GM21390 (cell line): ENCODE results near the gene TTC39B.

Experiments
- ATAC-seq: cut with Tn5 transposase; IDR thresholded peaks from one replicate; pipeline ENCODE4 v1.9.1; 2021; ENCODE audit not compliant: unreplicated experiment

TTC39B gene

DNA sequence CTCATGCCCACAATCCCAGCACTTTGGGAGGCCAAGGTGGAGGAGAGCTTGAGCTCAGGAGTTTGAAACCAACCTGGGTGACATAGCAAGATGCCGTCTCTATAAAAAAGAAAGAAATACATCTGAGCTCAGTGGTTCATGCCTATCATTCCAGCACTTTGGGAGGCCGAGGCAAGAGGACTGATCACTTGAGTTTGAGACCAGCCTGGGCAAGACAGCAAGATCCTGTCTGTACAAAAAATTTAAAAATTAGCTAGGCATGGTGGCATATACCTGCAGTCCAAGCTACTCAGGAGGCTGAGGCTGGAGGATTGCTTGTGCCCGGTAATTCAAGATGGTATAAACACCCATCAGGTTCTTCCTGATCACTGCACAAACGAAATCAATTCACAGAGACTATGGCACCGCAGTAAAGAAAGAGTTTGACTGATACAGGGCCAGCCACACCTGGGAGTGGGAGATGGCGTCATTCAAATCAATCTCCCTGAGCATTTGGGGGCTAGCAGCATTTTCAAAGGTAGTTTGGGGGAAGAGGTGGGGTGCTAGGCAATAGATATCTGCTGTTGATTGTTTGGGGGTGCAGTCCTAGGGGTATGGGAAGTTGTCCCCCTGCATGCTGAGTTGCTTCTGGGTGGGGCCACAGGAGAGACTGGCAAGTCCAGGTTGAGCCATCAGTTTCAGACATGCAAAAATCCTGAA lies 169.2 kb downstream of the TTC39B start:
- no peak for ATAC-seq

DNA sequence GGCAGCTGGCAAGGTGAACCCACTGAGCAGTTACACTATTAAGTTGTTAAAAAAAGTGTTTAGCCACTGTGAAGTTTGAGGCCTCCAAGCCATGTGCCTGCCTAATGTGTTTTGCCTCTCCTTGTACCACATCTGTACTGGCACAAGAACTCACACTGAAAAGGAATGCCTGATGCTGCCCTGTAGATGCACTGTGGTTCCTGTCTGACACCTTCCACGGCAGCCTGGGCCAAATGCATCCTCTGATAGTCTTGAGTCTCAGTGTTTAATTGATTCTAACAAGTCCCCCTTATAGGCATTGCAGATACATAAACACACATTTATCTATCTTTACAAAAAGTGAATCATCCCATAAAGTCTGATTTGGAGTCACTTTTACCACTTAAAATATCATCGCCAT lies 169.9 kb downstream of the TTC39B start:
- ATAC-seq: no peak

DNA sequence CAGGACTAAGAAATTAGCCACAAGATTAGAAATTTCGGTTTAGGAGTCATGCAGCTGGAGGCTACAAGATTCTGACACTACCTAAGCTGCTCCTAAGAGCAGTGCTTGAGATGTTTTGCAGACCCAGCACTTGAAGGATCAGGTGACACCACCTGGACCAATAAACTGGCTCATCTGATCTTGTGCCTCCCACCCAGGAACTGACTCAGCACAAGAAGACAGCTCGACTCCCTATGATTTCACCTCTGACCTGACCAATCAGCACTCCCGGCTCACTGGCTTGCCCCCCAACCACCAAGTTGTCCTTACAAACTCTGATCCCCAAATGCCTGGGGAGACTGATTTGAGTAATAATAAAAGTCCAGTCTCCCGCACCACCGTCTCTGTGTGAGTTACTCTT lies 170.4 kb downstream of the TTC39B start:
- no peak for ATAC-seq

DNA sequence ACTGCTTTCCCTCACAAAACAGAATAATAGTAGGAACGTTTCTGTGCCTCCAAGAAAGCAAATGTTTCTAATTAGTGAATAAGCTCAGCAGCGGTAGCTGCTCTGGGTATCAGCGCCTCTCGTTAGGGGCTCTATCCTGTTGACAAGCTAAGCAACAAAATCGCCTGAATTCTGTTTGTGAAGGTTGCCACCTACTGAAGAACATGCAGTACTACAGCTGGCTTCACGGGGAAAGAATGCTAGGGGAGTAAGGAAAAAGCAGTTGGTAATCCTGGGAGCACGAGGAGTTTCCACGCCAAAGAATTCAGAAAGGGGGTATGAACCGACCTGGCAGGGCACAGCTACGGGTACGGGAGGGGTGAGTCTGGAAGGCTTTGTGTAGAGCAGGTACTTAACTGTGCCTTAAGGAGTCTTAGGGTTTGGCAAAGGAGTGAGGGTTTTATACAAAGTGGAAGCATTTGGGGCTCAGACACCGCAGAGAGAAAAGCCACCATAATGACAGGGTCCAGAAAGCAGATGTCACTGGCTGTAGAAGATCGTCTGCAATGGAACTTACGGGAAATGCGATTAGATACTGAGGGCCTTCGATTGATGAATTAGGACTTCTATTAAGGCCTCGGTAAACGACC lies 171.7 kb downstream of the TTC39B start:
- ATAC-seq: peak; percentile 90

DNA sequence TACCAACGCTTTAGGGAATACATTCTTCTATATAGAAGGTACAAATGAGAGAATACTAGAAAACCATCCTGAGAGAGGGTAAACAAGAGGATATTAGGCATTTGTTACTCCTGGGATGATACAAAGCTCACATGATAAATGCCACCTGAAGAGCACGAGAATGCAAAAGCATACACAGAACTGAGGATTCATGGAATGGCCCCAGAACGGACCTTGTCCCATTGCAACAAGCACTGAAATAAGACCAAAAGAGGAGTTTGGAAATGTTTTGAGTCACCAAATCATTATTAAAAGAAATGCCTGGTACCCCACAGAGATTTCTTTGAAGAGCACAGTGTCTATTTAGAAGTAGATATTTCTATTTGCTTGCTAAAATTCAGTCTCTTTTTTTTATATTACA lies 173.5 kb downstream of the TTC39B start:
- ATAC-seq: no peak

DNA sequence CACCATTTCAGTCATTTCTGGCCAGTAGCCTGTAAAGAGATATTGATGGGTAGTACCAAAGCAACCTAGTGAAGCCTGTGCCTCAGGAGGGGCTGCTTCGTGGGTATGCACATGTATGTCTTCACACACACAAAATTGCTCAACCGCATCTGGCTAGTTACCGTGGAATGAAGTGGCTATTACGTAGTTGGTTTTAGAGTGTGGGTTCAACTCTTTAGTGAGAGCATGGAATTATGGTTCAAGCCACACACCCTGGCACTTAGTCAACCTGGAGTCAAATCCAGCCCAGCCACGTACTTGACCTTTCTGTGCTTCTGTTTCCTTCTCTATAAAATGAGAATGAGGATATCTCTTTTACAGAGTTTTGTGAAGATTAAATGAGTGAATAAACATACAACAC lies 174.9 kb downstream of the TTC39B start:
- no peak for ATAC-seq

DNA sequence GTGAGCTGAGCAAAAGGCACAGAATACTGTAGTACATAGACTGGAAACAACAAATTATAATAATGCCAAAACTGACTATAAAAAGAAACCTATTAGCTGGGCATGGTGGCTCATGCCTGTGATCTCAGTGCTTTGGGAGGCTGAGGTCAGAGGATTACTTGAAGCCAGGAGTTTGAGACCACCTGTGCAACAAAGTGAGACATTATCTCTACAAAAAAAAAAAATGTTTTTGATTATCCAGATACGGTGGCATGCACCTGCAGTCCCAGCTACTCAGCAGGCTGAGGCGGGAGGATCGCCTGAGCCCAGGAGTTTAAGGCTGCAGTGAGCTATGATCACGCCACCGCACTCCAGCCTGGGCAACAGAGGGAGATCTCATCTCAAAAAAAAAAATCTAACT lies 175.9 kb downstream of the TTC39B start:
- no peak for ATAC-seq

DNA sequence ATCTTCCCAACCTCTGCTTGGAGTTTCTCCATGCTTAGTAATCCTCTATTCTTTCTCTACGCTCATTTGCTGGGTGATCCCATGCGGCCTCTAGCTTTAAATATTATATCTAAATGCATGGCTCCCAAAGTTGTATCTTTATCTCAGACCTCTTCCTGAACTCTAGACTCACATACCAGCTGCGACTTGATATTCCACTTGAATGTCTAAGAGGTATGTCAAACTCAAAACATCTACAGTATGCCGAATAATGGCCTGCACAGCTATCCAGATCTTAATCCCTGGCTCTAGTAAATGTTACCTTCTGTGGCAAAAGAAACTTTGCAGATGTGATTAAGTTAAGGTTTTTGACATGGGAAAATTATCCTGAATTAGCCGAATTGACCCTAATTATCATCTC lies 179.2 kb downstream of the TTC39B start:
- ATAC-seq: no peak

DNA sequence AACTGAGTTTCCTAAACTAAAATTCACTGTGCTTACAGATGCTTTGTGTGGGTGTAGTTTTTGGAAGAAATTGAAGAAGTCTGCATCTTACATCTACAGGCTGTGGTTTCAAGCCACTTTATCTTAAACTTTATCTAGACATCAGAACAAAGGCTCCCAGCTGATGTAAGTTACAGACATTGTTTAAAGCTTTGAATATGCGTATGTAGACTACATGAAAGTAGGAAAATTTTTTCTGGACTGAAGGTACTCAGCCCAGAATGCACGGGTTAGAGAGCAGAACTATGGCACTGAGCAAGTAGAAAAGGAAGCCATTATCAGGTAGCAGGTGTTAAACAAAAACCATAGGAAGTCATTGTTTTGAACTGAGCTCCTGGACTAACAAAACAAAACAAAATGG lies 185.4 kb downstream of the TTC39B start:
- ATAC-seq: no peak

DNA sequence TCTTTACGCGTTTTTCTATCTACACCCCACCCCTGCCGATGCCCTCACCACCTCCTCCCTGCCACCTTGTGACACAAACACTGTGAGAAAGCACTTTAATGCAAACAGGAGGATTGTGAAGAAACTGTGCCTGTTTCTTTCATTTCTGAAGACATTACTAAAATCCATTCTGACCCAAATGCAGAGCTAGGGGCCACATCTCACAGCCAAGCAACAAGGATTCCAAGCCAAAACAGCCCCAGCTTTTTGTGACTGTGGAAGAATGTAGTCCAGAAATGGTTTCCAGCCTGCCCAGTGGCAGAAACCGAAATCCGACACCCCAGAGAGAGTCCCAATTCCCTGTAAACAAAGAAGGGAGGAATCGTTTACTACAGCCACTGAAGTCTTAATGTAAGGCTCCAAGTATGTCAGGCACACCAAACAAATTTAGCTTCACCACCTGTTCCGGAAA lies 190.9 kb downstream of the TTC39B start:
- no peak for ATAC-seq

DNA sequence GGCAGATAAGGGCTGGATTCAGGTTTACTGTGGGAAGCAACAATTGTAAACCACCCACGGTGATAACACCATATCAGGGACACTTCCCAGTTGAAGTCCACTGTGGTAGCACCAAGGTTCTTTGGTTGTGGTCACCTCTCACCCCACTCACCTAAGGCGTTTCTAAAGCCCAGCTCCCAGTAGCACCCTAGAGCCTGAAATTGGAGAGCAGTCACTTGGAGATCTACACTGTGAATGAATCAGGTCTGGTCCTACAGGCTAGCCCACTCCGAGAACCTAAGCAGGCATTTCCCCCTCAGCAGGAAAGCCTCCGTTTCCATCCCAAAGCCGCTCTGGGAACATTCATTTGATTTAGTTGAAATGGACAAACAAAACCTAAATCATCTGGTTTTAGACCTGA lies 191.3 kb downstream of the TTC39B start:
- no peak for ATAC-seq

DNA sequence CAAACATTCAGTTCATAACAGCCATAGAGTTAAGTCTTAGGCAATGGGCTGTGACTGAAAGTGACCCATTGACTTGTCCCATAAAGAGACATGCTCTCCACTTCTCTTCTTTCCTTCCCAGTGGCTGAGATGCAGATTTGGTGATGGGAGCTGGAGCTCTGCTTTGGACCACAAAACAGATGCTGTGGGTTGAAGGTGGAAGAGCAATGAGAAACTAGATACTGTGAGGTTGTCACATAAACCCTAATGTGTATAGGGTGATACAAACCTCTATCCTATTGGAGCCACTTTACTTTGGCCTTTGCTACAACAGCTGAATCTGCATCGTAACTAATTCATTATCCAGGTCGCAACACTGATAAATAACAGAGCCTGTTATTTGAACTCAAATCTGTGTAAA lies 192.0 kb downstream of the TTC39B start:
- ATAC-seq: no peak
